ENCODE data around the gene RIPOR3.

DNA sequence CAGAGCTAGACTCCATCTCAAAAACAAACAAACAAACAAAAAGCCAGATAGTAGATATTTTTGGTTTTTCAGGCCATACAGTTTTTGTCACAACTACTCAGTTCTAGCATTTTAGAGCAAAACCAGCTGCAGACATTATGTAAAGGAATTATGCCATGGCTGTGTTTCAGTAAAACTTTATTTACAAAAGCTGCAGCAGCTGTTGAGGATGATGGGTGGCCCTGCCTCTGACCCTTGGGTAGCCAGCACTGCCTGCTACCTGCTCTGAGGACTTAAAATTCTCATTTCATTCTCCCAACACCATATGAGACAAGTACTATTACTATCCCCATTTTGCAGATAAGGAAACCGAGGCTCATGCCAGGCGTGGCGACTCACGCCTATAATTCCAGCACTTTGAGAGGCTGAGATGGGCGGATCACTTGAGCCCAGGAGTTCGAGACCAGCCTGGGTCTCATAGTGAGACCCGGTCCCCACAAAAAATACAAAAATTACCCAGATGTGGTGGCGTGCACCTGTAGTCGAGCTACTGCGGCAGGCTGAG is 56.3 kb downstream of the RIPOR3 start:
- TF ChIP-seq CTCF (IDR thresholded peaks at IDR 0.05) (no peak), POLR2A (IDR thresholded peaks at IDR 0.05) (no peak)
